HCT116 (cell line): Measurements from ENCODE around the gene LRRN2.

ENCODE experiments used
- CEBPB ChIP-seq: IDR thresholded peaks from 2 replicates; pipeline ENCODE4 v1.6.1; 2012; ENCODE audit warnings: low read depth
- CTCF ChIP-seq, 3 experiments: fragments of 200-600 bp in 1 of 3; sonication (generic) in 1 of 3; IDR thresholded peaks in 2 of 3; conservative IDR thresholded peaks in 1 of 3; 2 replicates each; pipeline ENCODE4 v1.5.1; 2012 to 2017; ENCODE audit warnings: low read depth in 2 of 3, low read length in 2 of 3, antibody characterized with exemption in 1 of 3, borderline replicate concordance in 1 of 3, control low read depth in 1 of 3, mild to moderate bottlenecking in 1 of 3, mixed read lengths in 1 of 3, mixed run types in 1 of 3, moderate library complexity in 1 of 3; ENCODE audit not compliant: insufficient read depth in 1 of 3
- JUND ChIP-seq: IDR thresholded peaks from 2 replicates; pipeline ENCODE4 v1.6.1; 2012
- POLR2AphosphoS5 ChIP-seq: IDR thresholded peaks from 2 replicates; pipeline ENCODE4 v1.6.1; 2011; ENCODE audit warnings: mild to moderate bottlenecking, low read depth, low read length, moderate library complexity
- ZFX ChIP-seq: fragments of 450-650 bp; IDR thresholded peaks from 2 replicates; pipeline ENCODE4 v1.6.1; 2017

- no peak for TF ChIP-seq CTCF (IDR thresholded peaks at IDR 0.05 in 2 of 3, conservative IDR thresholded peaks at IDR 0.05 in 1 of 3; ENCODE audit: borderline replicate concordance in 1 of 3, insufficient read depth in 1 of 3, low read depth in 2 of 3, low read length in 2 of 3)
- TF ChIP-seq ZFX, result no peak
- no peak for TF ChIP-seq CEBPB
- no peak for TF ChIP-seq POLR2AphosphoS5
- TF ChIP-seq JUND, result no peak
Observed at GRCh38 chr1:204571128-204571527, 114.4 kb downstream of the LRRN2 start.
